GM18502 (cell line): ENCODE data around the gene PTPN4.
A peak's percentile ranks its signal among the peaks of the same experiment; 100 is the strongest.
"Not testable (repeated sequence)": the region's sequence is repeated elsewhere in the genome, so short reads cannot be mapped to it uniquely, and the experiment has no call there.

ENCODE experiments used
- ATAC-seq: cut with Tn5 transposase; IDR thresholded peaks from one replicate; pipeline ENCODE4 v1.9.1; 2021; ENCODE audit warnings: mild to moderate bottlenecking; ENCODE audit not compliant: unreplicated experiment, poor library complexity

Gene PTPN4

DNA sequence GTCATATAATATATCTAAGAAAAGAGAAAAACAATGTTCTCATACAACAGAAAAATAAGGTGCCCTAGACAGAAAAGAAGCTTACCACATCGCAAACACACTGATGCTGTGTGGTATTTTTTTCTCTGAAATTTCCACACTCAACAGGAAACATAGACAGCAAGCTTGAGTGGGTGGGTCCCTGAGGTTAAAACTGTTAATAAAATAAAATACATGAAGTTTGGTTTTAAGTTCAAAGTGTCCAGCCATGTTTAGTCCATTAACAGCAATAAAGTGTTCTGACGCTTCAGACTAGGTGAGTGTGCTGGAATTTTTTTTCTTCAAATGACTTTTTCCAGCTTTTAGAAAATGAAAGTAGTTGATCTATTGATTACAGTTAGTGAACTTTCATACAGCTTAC lies 169.8 kb downstream of the PTPN4 start:
- ATAC-seq = no peak

DNA sequence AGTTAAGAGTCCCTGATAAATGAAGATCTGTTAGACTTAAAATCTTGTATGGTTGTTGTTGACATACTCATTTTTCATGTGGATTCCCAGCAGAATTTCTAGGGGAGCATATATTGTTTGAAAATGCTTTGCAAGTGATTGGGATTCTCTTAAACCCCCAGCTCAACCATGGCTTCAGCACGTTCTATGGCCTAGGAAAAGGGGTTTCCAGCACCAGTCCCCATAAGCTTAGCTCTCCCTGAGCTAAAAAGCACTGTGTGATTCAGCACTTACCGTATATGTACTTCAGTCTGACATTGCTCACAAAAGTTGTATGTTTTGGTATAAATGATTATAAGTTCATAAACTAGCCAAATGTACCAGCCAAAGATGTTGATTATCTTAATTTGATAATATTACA lies 173.1 kb downstream of the PTPN4 start:
- no peak for ATAC-seq

DNA sequence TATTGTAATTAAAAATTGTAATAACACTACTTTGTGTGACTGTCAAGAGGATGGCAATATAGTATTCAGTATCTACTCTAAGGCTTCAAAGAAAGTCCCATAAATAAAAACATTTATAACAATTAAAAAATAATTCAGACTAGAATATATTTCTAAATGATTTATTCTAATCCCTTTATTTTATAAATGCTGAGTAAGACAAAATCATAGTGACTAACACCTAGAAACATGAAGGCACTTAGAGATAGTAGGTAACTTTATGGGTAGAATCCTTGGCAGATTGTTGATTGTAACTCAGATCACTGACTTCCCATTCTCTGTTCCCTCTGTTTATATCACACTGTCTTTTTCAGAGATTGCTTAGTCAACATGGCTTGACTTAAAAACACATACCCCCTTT lies 174.6 kb downstream of the PTPN4 start:
- ATAC-seq = no peak

GRCh38 chr2:119937680-119938079 lies 178.0 kb downstream of the PTPN4 start:
- ATAC-seq = no peak

- ATAC-seq = no peak
These were observed 180.2 kb downstream of the PTPN4 start for GRCh38 chr2:119939915-119940314.

- no peak for ATAC-seq
These were observed 181.1 kb downstream of the PTPN4 start for GRCh38 chr2:119940856-119941255.

DNA sequence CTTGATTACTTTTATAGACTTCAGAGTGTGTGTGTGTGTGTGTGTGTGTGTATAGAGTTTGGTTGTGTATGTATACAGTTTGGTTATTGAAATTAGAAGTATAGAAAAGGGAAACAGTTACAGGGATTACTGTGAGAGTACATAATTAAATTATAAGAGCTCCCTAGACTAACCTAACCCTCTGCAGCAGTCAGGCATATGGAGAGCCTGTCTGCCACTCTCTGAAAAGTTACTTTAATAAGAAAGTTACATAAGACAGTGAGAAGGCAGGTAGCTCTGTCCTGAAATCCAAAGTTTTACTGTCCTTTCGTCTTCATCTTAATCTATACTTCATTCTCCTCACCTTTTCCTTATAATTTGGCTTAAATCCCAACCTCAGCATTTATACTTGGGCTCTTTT lies 181.7 kb downstream of the PTPN4 start:
- no peak for ATAC-seq

DNA sequence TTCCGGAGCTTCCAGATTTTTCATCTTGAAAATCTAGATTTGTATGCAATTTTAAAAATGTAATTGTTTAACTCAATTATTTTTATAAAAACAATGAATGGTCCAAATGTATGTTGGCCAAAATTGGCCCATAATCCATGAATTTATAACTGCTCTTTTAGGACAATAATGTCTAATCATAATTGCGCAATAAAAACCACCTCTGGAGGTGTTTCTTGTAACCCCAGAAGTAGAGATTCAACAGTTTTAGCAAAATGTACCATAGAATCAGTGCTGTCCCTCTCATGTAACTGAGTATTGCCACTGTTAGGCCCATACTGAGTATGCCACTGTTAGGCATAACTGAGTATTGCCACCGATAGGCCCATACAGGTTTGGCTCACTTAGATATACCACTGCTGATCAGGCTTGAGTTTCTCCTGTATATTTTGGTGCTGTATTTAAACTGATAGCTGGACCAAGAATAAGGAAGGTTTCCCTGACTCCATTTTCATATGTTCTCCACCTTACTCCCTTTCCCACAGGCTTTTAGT lies 182.3 kb downstream of the PTPN4 start:
- ATAC-seq = no peak

- ATAC-seq = no peak
These were observed 183.3 kb downstream of the PTPN4 start for GRCh38 chr2:119943058-119943457.

DNA sequence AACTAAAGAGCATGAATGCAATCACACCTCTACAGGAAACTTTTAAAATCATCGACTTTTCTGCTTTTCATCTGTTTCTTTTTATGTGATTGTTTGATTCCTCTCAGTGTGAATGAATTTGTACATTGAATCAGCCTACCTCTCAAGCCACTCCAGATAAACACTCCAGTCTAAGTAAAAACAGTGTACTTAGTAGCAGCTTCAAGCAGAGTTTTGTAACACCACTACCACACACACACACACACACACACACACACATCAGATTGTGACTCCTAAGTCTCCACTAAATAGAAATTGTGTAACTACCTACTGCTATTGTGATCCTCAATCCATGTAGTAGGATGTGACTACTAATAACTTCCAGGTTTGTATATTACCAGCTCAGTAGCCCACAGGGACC lies 187.8 kb downstream of the PTPN4 start:
- ATAC-seq = no peak

DNA sequence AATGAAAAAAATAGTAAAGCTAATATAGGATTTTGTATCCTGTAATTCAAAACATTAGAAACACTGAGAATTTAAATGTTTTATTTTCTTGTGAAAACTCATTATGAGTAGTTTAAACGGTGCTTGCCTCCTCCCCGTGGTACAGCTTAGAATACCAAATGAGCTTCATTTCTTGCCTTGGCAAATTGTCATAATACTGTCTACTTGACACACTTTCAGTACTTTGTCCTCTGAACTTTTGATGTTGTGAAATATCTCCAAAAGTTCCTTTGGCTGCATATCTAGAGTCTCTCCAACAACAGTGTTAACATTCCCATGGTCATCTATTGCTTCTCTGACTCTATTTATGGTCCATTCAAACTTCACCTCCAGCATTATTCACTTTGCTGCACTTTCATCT lies 191.2 kb downstream of the PTPN4 start:
- no peak for ATAC-seq

DNA sequence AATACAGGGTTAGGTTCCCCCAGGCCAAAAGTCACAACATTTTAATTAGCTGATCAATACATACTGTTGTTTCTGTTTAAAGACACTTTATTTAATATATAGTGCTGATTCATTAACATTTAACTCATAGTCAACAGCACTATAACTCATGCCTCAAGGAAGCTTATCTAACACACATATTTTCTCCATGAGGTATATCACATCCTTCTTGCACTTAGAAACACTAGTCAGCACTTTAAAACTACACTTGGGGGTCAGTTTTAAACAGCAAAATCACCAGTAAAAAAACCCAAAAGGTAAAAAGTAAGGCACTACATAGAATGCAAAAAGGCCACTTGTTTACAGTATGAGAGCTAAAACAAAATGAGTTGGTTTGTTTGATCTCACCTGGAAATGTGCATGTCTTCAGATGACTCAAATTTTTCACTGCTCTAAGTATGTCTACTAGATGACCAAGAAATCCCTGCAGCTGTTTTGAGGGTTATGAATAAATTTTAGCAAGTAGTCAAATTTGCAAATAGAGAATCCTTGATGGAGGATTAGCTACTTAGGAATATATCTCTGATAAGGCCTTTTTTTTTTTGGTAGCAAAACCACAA lies 199.0 kb downstream of the PTPN4 start:
- ATAC-seq = no peak

DNA sequence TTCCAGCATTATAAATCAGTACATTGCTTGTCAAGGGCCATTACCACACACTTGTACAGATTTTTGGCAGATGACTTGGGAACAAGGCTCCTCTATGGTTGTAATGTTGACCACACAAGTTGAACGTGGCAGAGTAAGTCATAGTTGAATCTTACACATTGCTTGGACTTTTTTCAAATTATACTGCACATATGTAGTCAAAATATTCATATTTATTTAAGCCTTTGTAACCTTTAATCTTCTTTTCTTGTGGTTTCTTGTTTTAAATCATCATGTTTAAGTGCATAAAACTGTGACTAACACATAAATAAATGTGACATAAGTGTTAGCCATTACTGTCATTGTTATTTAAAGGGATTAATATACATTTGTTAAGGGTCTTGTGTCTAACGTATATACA lies 201.1 kb downstream of the PTPN4 start:
- ATAC-seq = no peak

- ATAC-seq = no peak
These were observed 222.2 kb downstream of the PTPN4 start for GRCh38 chr2:119981896-119982295.

DNA sequence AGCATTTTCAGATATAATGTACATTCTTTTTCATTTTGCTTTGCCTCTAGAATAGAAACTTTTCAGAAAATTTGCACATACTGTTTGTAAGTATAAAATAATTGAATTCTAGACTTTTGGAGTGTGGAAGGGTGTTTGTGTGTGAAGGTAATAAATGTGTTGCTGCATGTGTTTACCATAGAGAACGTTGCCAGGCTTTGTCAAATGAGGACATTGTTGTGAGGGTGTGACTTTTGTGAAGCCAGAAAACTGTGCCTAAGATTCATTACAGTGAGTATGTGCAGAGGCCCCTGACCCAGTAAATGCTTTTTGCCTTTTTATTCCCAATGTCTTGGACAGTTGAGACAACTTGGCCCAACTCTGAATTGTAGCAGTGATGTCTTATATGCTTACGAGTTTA lies 222.8 kb downstream of the PTPN4 start:
- no peak for ATAC-seq

- no peak for ATAC-seq
These were observed 223.4 kb downstream of the PTPN4 start for GRCh38 chr2:119983108-119983507.

- ATAC-seq = no peak
These were observed 236.4 kb downstream of the PTPN4 start for GRCh38 chr2:119996148-119996547.

GRCh38 chr2:119996896-119997891 lies 237.5 kb downstream of the PTPN4 start:
- not testable (repeated sequence) for ATAC-seq

- ATAC-seq = no peak
These were observed 241.7 kb downstream of the PTPN4 start for GRCh38 chr2:120001471-120001870.

DNA sequence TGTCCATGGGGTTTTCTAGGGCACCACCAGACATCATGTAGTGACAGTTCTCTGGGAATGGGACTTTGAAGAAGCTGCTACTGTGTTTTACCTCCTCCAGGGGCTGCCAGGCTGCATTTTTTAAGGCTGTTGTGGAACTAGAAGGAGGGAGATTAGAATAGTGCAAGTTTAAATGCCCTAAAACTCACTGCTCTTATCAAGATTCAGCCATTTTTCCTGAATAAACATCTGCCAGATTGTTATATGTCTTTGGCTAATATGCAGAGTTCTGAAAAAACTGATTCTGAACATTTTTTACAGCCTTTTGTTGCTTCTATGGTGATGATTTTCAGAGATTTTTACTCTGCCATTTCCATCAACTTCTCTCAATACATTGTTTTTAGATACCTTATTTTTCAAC lies 244.5 kb downstream of the PTPN4 start:
- ATAC-seq = no peak

DNA sequence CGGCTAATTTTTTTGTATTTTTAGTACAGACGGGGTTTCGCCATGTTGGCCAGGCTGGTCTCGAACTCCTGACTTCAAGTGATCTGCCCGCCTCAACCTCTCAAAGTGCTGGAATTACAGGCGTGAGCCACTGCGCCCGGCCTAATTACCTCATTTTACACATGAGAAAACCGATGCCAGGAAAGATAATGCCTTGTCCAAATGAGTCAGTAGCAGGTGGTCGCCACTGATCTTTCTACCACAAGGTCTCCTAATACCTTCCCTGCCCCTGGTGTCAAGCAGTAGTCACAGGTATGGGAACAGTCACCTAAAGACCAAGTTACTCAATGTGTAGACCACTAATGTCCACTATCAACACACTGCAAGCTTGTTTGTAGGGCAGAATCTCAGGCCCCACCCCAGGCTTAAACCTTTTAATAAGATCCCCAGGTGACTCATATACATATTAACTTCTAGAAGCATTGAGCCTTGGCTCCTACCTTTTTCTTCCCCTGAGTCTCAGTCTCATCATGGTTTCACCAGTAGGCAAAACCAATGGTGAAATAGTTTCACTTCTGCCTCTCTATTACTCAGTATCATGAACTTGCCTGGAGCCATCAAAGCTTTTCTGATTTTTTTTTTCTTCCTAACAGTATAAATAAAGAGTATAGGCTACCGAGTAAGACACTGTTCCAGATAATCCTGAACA lies 246.3 kb downstream of the PTPN4 start:
- ATAC-seq = peak; percentile 97
